Thymus (tissue), 2 donors: ENCODE data around the gene SNRPB2. TPM values are rescaled to one million over a fixed set of nuclear protein-coding genes. Genes with fewer than 3 reads are reported as not detected.

Experiments
- polyA plus RNA-seq: library from polyadenylated mRNA; stranded (reverse); fragments of 200-250 nt; gene quantifications from one replicate; pipeline ENCODE4 v1.2.3, GENCODE V29; 2013
- total RNA-seq: library from RNA; stranded (reverse); fragments of 120-200 nt; gene quantifications from one replicate; pipeline ENCODE4 v1.2.4, GENCODE V29; 2013
- donor health status: healthy.

Gene SNRPB2
- total and polyA plus RNA-seq, 2 donors = 77.1 to 103 TPM

Other genes starting within 250 kb of the SNRPB2 start
- 6.7 TPM for gene KIF16B, start 156.6 kb upstream of the SNRPB2 start, total RNA-seq
- 5.2 TPM for gene KIF16B, start 156.6 kb upstream of the SNRPB2 start, polyA plus RNA-seq
- gene OTOR, start 18.3 kb downstream of the SNRPB2 start, total RNA-seq = 0.19 TPM
- 1.1 TPM for gene OTOR, start 18.3 kb downstream of the SNRPB2 start, polyA plus RNA-seq